NCI-H446 (cell line): Measurements from ENCODE around the gene COMMD7.
A peak's percentile ranks its signal among the peaks of the same experiment; 100 is the strongest.
"Not testable (repeated sequence)": the region's sequence is repeated elsewhere in the genome, so short reads cannot be mapped to it uniquely, and the experiment has no call there.

ENCODE experiments used
- DNase-seq, 2 experiments: peaks; one replicate each; lab custom pipeline; 2025; lab: John Stamatoyannopoulos, UW

COMMD7 gene

DNA sequence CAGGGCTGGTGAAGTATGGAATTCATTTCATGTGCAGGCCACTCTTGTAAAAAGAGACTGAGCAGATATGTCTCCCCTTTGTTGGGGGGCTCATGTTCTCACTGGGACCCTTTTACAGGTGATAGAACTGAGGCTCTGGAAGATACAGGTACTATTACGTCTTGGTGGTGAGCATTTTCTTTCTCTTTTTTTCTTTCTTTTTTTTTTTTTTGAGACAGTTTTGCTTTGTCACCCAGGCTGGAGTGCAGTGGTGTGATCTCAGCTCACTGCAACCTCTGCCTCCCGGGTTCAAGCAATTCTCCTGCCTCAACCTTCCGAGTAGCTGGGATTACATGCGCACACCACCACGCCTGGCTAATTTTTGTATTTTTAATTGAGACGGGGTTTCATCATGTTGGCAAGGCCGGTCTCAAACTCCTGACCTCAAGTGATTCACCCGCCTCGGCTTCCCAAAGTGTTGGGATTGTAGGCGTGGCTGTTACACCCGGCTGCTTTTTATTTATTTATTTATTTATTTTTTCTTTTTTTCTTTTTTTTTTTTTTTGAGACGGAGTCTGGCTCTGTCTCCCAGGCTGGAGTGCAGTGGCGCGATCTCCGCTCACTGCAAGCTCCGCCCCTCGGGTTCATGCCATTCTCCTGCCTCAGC lies 22.1 kb upstream of the COMMD7 start:
- not testable (repeated sequence) for DNase-seq

DNA sequence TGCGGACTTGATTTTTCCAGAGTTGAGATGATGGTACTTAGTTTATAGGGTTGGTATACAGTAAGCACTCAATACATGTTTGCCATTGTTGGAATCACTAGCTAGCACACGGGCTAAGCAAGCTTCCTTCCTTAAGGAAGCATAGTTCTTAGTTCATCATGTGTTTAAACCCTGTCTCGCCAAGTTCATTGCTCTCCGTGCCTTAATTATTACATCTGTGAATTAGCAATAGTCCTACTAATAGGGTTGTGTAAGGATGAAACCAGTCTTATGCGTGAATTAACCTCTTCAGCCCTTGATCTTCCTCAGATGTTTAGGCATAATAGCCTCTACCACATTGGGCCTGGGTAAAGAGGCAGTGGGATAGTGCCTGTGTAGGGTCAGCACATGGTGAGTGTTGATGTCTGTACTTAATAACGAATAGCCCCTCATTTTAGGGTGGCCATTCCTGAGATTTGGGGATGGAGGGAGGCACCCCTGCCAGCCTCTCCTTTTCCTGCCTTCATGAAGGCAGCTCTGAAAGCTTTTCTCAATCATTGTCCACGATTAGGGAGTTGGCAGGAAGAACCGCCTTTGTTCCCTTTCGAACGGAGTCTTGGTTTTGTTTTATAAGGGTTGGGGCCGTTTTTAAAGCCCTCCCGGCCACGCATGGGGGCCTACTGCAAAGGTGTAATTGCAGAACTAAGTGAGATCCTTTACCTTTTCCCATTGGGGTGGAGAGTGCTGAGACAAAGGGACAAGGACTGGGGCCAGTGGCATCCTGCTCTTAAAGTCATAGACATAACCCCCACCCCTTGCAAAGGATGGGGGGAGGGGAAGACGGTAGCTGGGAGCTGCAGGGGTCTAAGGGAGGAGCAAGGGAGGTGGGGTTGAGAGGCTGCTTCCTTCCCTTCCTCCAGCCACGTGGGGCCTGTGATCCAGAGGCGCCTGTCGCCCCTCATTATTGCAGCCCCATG lies 21.0 kb upstream of the COMMD7 start:
- no peak for DNase-seq

DNA sequence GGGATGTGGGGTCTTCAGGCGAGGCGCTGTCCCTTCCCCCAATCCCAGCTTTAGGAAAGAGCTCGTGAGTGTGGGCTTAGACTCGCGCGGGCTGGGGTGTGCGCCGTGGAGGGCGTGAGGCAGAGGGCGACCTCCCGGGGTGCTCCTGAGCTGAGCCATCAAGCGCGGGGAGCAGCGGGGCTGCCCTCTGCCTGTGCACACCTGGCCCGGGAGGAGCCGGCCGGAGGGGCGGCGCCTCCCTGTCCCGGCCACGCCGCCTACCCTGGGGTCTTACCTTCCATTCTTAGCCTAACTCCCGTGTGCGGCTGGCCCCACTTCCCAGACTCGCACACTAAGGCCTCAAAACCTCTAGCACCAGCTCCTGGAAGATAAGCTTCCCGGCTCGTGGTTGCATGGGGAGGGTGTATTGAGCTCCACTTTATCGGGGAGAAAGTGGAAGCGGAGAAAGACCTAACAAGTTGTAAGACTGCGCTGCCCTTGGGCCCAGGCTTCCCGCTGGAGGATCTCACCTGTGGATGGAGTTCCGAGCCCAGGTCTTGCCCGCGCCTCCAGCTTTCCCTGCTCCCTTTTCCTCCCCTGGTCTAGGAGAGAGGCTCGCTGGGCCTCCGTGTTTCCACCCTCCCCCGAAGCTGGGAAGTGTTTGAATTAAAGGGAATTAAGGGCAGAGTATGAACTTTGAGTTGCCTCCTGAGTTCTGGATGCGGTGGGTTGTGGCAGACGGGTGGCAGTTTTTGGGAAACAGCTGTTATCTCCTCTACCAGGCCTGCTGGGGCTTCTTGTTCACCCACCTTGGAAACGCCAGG lies 20.1 kb upstream of the COMMD7 start:
- no peak for DNase-seq

DNA sequence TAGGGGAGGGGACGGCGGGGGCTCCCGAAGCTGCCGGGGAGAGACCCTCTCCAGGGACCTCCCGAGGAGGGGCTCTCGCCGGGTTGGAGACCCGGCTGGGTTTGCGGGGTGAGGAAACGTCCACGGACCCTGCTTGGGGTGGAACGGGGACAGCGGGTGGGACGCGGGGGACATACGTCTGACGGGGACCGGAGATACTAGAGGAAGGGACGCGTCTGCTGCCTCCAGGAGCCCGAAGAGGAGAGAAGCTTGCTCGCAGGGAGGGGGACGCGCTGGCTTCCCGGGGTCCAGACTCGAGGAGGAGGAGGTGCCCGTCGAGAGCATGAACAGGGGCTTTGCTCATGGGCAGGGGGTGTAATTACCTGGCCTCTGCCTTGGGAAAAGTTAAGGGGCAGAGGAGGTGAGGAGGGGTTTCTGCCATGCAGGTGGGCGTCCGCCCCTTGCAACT lies 19.5 kb upstream of the COMMD7 start:
- DNase-seq, result no peak

DNA sequence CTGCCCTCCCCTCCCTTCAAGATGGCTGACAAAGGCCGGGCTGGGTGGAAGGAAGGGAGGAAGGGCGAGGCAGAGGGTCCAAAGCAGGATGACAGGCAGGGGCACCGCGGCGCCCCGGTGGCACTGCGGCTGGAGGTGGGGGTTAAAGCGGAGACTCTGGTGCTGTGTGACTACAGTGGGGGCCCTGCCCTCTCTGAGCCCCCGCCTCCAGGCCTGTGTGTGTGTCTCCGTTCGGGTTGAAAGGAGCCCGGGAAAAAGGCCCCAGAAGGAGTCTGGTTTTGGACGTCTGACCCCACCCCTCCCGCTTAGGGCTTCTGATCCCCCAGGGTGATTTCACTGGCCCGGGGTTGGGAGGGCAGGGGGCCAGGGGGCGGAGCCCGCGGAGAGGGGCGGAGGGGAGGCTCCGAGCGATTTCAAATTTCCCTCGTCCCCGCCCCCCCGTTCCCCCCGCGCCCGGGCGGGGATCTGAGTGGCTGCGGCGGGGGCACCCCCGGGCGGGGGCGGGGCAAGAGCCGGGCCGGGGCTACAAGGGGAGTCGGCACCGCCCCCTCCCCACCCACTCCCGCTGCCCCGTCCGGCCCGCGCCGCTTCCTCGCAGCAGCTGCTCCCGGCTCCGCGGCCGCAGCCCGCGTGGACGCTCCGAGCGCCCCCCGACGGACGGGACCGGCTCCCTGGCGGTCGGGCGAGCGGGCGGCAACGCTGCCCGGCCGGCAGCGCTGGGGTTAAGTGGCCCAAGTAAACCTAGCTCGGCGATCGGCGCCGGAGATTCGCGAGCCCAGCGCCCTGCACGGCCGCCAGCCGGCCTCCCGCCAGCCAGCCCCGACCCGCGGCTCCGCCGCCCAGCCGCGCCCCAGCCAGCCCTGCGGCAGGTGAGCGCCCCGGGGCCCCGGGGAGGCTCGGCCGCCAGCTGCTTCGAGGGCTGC lies 18.8 kb upstream of the COMMD7 start, which contains the start of gene DNMT3B:
Gene DNMT3B (plus strand): TSS at position 555 of the 923 bp plus-strand sequence. CDS start 17,939 bp downstream, outside the sequence.
- peak; percentile 30 to 88 for DNase-seq

DNA sequence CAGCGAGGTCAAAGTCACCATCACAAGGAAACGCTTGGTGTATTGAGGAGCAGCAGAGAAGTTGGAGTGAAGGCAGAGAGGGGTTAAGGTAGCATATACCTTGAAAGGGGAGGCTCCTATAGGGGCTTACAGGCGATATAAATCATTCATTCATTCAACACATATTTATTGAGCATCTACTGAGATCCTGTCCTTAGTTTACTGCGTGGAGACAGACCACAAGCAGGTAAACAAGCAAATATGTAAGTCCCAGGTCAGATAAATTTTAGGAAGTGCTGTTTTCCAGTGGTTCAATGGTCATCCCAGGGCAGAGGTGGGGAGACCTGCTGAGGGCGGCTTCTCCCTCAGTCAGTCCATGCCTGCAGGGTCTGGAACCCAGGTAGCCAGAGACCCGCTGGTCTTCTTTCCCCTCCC lies 18.2 kb upstream of the COMMD7 start:
- DNase-seq, result no peak

DNA sequence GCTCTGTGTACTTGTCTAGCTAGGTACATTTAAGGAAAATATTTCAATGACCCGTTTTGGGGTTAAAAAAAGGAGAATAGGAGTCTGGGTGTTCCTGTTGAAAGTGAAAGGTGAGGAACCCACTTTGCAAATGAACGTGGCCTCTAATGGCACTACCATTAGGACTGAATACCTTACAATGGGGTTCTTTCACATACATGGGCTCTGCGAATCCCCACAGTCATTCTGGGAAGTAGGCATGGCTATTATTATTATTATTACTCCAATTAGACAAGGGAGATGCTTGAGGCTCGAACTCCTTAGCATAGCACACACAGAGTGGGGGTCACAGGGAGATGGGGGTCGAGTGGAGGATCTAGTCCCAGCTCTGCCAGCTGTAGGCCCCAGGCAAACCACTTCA lies 12.9 kb upstream of the COMMD7 start:
- DNase-seq, result no peak

DNA sequence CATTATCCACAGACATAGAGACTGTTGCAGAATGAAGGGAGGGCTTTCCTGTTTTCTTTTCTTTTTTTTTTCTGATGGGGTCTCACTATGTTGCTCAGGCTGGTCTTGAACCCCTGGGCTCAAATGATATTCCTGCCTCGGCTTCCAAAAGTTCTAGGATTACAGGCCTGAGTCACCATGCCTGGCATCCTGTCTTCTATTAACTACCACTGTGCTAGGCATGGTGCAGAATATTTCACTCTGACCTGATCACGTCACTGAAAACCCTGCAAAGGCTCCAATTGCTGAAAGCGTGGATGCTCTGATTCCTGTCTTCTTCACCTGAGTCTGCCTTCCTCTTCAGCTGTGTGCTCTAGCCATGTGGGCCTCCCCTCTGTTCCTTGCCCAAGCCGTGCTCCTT lies 10.5 kb upstream of the COMMD7 start:
- DNase-seq, result no peak

DNA sequence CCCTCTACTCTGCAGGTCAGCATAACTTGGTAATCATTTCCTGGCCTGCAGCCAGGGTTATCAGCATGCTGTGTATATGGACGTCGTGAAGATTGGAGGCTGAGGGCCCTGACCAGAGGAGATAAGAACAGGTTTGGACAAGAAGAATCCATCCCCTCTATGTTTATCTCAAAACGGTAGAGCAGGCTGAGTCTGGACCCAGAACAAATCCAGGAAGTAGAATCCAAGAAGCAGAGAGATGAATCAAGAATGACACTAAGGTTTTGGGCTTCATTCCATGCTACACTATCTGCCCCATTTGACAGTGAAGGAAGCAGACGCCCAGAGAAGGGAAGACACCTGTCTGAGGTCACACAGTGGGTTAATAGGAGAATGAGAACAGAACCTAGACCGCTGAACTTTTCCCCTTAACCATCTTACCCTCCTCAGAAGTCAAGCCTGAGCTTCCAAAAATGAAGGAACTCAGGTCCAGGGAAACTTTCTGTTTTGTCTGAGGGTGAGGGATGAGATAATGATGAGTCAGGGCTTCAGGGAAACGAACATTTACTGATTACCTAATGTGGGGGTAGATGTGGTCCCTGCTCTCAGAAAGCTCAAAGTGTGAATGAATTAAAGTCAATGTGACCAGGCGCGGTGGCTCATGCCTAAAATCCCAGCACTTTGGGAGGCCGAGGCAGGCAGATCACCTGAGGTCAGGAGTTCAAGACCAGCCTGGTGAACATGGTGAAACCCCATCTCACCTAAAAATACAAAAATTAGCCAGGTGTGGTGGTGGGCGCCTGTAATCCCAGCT lies 9.4 kb upstream of the COMMD7 start:
- DNase-seq, result no peak

DNA sequence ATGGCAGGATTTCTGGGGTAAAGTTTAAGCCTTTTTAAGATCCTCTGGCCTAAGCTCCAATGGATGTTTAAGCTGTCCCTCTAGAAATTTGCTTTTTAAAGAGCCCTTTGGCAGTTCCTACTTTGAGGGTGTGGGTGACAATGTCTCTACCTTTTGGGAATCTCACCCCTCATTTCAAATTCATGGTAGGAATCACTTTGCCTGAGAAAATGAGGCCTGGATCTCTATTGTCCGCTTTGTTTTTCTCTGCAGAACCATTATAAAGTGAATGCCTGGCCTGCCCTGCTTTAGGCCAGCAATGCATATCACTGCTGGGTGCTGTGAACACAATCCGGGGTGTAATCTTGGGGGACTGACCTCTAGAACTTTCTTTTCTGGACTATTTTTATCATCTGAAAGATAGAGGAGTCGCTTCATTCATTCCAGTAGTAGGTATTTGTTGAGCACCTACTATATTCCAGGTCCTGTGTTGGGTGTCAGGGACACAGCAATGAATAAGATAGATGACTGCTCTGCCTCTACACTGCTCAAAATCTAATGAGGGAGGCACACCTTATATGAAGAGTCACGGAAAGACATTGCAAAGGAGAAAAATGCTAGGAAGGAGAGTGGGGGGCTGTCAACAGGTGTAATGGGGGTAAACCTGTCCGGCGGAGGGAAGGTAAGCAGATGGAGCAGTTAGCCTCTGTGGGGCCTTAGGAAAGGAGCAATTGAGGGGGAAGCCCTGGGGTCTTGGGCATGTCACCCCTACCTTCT lies 8.6 kb upstream of the COMMD7 start:
- DNase-seq, result no peak

DNA sequence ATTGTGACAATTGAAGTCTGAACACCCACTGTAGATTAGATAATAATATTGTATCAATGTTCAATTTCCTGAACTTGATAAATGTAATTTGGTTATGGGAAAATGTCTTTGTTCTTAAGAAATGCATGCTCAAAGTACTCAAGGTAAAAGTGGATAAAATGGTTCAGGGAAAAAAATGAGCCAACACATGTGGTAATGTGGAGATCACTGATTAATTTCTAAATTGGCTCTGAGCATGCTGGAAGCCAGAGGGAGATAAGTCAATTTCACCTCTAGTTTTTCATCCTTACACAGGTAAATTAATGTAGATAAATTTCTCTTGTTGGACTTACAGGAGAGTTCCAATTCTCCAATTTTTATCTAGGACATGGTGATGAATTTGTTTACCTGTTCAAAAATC lies 8.0 kb upstream of the COMMD7 start:
- no peak for DNase-seq

DNA sequence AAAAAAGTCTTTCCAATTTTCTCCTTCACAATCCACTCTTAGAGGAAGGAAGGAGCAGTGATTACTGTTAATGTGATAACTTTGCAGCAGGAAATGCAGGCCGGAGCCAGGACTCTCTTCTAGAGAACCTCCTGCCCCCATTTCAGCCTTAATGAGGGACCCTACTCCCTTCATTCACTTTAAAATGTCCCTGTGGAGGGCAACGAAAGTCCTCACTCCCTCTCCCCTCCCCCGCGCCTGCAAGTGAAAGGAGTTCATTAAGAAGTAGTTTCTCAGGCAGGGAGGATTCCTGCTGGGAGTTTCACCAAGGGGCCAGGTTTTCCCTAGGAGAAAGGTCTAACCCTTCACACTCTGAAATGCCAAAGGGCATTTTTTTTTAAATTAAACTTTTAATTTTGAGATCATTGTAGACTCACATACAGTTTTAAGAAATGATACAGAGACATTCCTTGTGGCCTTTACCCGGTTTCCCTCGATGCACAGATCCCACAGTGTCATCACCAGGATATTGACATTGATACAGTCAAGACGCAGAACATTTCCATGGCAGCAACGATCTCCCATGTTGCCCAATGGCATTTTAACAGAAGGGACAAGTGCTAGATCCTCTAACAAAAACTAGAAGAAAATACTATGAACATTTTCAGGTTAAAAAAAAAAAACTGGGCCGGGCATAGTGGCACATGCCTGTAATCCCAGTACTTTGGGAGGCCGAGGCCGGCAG lies 6.8 kb upstream of the COMMD7 start:
- no peak for DNase-seq

DNA sequence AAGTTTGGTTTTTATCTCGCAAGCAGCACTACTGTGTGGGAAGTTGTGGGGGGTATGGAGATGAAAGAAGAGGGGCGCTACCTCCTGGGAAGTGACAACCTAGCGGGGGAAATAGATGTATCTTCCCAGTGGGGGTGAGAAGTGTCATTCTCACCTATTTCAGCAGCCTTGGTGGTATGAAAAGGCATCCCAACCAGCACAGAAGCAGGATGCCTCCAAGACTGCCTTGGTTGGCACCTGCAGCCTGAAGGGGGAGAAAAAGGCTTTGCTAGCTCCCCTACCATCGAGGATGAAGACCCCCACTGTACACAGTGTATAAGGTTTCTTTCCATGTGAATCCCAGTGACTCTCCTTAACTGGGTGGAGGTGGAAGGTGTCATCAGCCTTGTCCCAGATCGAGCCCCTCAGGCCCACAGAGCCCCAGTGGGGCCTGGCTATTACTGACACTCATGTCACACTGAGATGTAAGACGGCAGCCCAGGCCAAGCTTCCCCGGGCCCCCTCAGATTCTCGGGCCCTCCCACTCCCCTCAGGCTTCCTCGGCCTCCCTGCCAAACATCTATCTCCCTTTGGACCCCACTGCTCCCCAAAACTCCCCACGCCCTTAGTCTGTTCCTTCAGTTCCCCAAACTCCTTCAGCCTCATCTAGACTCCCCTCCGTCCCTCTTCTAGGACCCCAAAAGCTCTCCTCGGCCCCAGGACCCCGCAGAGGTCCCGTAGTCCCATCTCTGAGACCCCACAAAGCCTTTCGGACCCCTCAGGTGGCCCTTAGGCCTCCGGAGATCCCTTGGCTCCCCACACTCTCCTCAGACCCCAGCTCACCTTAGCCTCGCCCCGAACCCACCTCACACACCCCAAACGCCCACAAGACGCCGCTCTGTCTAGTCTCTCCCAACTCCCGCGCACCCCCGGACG lies 688 bp downstream of the COMMD7 start:
- DNase-seq, result no peak

DNA sequence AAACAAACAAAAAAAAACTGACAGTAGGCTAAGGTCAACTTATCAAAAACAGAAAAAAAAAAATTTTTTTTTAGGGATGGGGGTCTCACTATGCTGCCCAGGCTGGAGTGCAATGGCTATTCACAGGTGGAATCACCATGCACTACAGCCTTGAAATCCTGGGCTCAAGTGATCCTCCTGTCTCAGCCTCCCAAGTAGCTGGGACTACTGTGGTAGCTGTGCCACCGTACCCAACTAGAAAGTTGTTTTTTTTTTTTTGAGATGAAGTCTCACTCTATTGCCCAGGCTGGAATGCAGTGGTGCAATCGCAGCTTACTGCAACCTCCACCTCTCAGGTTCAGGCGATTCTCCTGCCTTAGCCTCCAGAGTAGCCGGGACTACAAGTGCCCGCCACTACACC lies 2.1 kb downstream of the COMMD7 start:
- no peak for DNase-seq

DNA sequence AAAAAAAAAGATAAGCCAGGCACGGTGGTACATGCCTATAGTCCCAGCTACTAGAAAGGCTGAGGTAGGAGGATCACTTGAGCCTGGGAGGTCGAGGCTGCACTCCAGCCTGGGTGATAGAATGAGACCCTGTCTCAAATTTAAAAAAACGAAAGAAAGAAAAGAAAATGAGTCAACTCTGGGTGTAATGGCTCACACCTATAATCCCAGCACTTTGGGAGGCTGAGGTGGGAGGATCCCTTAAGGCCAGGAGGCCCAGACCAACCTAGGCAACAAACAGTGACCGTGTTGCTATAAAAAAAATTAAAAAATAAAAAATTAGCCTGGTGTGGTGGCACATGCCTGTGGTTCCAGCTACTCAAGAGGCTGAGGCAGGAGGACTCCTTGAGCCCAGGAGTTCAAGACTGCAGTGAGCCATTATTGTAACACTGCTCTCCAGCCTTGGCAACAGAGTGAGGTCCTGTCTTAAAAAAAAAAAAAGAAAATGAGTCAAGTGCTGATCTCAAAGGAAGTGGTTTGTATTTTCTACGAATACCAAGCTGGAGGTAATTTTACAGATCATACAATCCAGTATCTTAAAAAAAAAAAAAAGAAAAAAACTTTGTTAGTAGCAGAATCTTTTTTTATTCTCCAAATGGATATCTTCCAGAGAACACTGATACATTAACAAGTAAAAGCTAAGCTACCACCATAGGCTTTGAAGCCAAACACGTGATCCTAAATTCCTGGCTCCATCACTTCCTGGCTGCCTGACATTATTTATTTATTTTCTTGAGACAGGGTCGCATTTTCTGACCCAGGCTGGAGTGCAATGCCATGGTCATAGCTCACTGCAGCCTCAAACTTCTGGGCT lies 5.7 kb downstream of the COMMD7 start:
- no peak for DNase-seq

DNA sequence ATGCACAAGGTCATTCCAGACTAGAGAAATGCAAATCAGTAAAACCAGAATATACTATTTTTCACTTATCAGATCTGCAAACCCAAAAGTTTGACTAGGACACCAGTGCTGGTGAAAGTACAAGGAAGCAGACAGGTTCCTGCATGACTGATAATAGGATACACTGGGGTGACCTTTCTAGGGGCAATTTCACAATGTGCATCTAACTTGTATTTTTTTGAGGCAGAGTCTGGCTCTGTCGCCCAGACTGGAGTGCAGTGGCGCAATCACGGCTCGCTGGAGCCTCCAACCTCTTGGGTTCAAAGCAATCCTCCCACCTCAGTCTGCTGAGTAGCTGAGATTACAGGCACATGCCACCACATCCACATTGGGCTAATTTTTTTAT lies 11.4 kb downstream of the COMMD7 start:
- DNase-seq, result no peak

DNA sequence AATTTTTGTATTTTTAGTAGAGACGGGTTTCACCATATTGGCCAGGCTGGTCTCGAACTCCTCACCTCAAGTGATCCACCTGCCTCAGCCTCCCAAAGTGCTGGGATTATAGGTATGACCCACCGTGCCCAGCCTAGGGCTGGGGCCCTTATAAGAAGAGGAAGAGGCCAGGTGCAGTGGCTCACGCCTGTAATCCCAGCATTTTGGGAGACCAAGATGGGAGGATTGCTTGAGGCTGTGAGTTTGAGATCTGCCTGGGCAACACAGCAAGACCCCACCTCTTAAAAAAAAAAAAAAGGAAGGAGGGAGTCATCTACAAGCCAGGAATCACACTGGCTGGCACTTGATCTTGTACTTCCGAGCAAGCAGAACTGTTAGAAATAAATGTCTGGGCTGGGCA lies 13.9 kb downstream of the COMMD7 start:
- not testable (repeated sequence) for DNase-seq
